Ishikawa (cell line): Measurements from ENCODE around the gene KCNQ1.
A peak's percentile ranks its signal among the peaks of the same experiment; 100 is the strongest.

Source experiments
- CEBPB ChIP-seq: IDR thresholded peaks from 2 replicates; pipeline ENCODE4 v1.6.1; 2012
- CREB1 ChIP-seq: IDR thresholded peaks from 2 replicates; pipeline ENCODE4 v1.6.1; 2012; ENCODE audit warnings: low read depth
- EGR1 ChIP-seq: IDR thresholded peaks from 2 replicates; pipeline ENCODE4 v1.6.1; 2012
- EP300 ChIP-seq: IDR thresholded peaks from 2 replicates; pipeline ENCODE4 v1.6.1; 2012; ENCODE audit warnings: borderline replicate concordance
- FOXM1 ChIP-seq: IDR thresholded peaks from 2 replicates; pipeline ENCODE4 v1.6.1; 2012; ENCODE audit warnings: low read depth, borderline replicate concordance
- MAX ChIP-seq: IDR thresholded peaks from 2 replicates; pipeline ENCODE4 v1.6.1; 2012
- NFIC ChIP-seq: IDR thresholded peaks from 2 replicates; pipeline ENCODE4 v1.6.1; 2012
- RAD21 ChIP-seq: IDR thresholded peaks from 2 replicates; pipeline ENCODE4 v1.6.1; 2012; ENCODE audit warnings: low read depth
- REST ChIP-seq: IDR thresholded peaks from 2 replicates; pipeline ENCODE4 v1.6.1; 2012; ENCODE audit warnings: low read depth, mild to moderate bottlenecking
- TAF1 ChIP-seq: IDR thresholded peaks from 2 replicates; pipeline ENCODE4 v1.6.1; 2012; ENCODE audit warnings: low read depth, mild to moderate bottlenecking
- TCF12 ChIP-seq: IDR thresholded peaks from 2 replicates; pipeline ENCODE4 v1.6.1; 2012; ENCODE audit warnings: low read depth
- TEAD4 ChIP-seq: IDR thresholded peaks from 2 replicates; pipeline ENCODE4 v1.6.1; 2012
- USF1 ChIP-seq: IDR thresholded peaks from 2 replicates; pipeline ENCODE4 v1.6.1; 2012
- YY1 ChIP-seq: IDR thresholded peaks from 2 replicates; pipeline ENCODE4 v1.6.1; 2012; ENCODE audit warnings: low read depth
- ZBTB7A ChIP-seq: IDR thresholded peaks from 2 replicates; pipeline ENCODE4 v1.6.1; 2012; ENCODE audit warnings: low read depth

Gene KCNQ1

GRCh38 chr11:2751523-2752203 lies 306.9 kb downstream of the KCNQ1 start:
- no peak for TF ChIP-seq FOXM1
- TF ChIP-seq EGR1 = no peak
- no peak for TF ChIP-seq REST
- no peak for TF ChIP-seq YY1
- TF ChIP-seq NFIC = no peak
- TF ChIP-seq USF1 = no peak

GRCh38 chr11:2752204-2752770 lies 307.5 kb downstream of the KCNQ1 start:
- TF ChIP-seq CEBPB (no peak), TCF12 (0 out of 2 replicates have a peak, but pooled peaks have one; percentile 41), CREB1 (no peak), RAD21 (no peak; the same call in 1 of the 2 replicates), EP300 (peak; percentile 38; the same call in 1 of the 2 replicates), NFIC (no peak), ZBTB7A (peak; percentile 94), YY1 (no peak), FOXM1 (no peak), MAX (peak; percentile 51), EGR1 (no peak), TEAD4 (no peak), REST (no peak), USF1 (peak; percentile 52), TAF1 (no peak)

GRCh38 chr11:2752923-2753322 lies 308.1 kb downstream of the KCNQ1 start:
- TF ChIP-seq EGR1 (no peak), FOXM1 (no peak), USF1 (no peak), YY1 (no peak), REST (no peak), TEAD4 (no peak), EP300 (no peak), TAF1 (no peak), RAD21 (no peak), CEBPB (no peak), ZBTB7A (no peak), CREB1 (no peak), NFIC (no peak), MAX (no peak)

- TF ChIP-seq EGR1 = no peak
- no peak for TF ChIP-seq TEAD4
- TF ChIP-seq REST = no peak
- TF ChIP-seq CEBPB = no peak
- TF ChIP-seq TCF12 = no peak
- TF ChIP-seq EP300 = no peak
- TF ChIP-seq TAF1 = no peak
- no peak for TF ChIP-seq USF1
- no peak for TF ChIP-seq MAX
- no peak for TF ChIP-seq CREB1
- TF ChIP-seq ZBTB7A = no peak
- TF ChIP-seq RAD21 = no peak
These were observed 309.2 kb downstream of the KCNQ1 start for GRCh38 chr11:2754008-2754407.
